ENCODE results near the gene HSPA1A. TPM values are rescaled to one million over a fixed set of nuclear protein-coding genes. Genes with fewer than 3 reads are reported as not detected.
A peak's percentile ranks its signal among the peaks of the same experiment; 100 is the strongest.

Gene HSPA1A
- polyA plus RNA-seq, 4 donors, result 9.7 to 49.6 (median 25.7) TPM

- DNase-seq (no peak), FAIRE-seq (no peak)
- Histone ChIP-seq H3K27ac (ENCODE audit: low read depth in 1 of 3, low read length in 2 of 3) (no peak overlapping the region), H3K4me1 (ENCODE audit: control insufficient read depth in 3 of 3, insufficient read depth in 2 of 3, low read depth in 1 of 3, low read length in 2 of 3) (peaks cover 0 to 23% (median 0%) of the 10 kb centered on the region in 3 donors), H3K9me3 (ENCODE audit: control insufficient read depth in 2 of 2, insufficient read depth in 1 of 2, low read depth in 1 of 2, low read length in 1 of 2) (no peaks in the 10 kb centered on the region), H3K4me3 (ENCODE audit: low read depth in 1 of 3, low read length in 3 of 3) (no peak overlapping the region), H3K36me3 (ENCODE audit: control insufficient read depth in 3 of 3, insufficient read depth in 2 of 3, low read depth in 1 of 3, low read length in 3 of 3) (peaks cover 0 to 6% (median 0%) of the 10 kb centered on the region in 3 donors), H3K27me3 (ENCODE audit: control insufficient read depth in 3 of 3, insufficient read depth in 3 of 3, low read length in 3 of 3) (no peaks in the 10 kb centered on the region)
- WGBS, 3 donors, result 77 to 85% (median 85%) methylated on average over 2 of the region's 2 CpGs
Measured at GRCh38 chr6:31770860-31771259, 44.5 kb upstream of the HSPA1A start.

GRCh38 chr6:31771992-31772358 is 43.4 kb upstream of the HSPA1A start:
- DNase-seq (no peak), FAIRE-seq (no peak)
- Histone ChIP-seq H3K36me3 (ENCODE audit: control insufficient read depth in 3 of 3, insufficient read depth in 2 of 3, low read depth in 1 of 3, low read length in 3 of 3) (peaks cover 0 to 6% (median 0%) of the 10 kb centered on the region in 3 donors), H3K27me3 (ENCODE audit: control insufficient read depth in 3 of 3, insufficient read depth in 3 of 3, low read length in 3 of 3) (no peaks in the 10 kb centered on the region), H3K4me3 (ENCODE audit: low read depth in 1 of 3, low read length in 3 of 3) (no peak overlapping the region), H3K4me1 (ENCODE audit: control insufficient read depth in 3 of 3, insufficient read depth in 2 of 3, low read depth in 1 of 3, low read length in 2 of 3) (peaks cover 0 to 28% (median 4%) of the 10 kb centered on the region in 3 donors), H3K27ac (ENCODE audit: low read depth in 1 of 3, low read length in 2 of 3) (no peak overlapping the region), H3K9me3 (ENCODE audit: control insufficient read depth in 2 of 2, insufficient read depth in 1 of 2, low read depth in 1 of 2, low read length in 1 of 2) (no peaks in the 10 kb centered on the region)
- WGBS, 3 donors, result 69 to 75% (median 74%) methylated on average over 4 of the region's 4 CpGs

- no peak for FAIRE-seq
Measured at GRCh38 chr6:31775184-31775583, 40.2 kb upstream of the HSPA1A start.

GRCh38 chr6:31775633-31776484 is 39.5 kb upstream of the HSPA1A start:
- peaks cover 0 to 36% (median 3%) of the 10 kb centered on the region in 3 donors for H3K36me3 ChIP-seq (ENCODE audit: control insufficient read depth in 3 of 3, insufficient read depth in 2 of 3, low read depth in 1 of 3, low read length in 3 of 3)
- WGBS, 3 donors, result 69 to 87% (median 77%) methylated on average over 32 of the region's 32 CpGs
- DNase-seq (no peak), FAIRE-seq (no peak)
- peak overlapping the region in 1 of 3 donors; percentile 93 for H3K27ac ChIP-seq (ENCODE audit: low read depth in 1 of 3, low read length in 2 of 3)
- no peaks in the 10 kb centered on the region for H3K27me3 ChIP-seq (ENCODE audit: control insufficient read depth in 3 of 3, insufficient read depth in 3 of 3, low read length in 3 of 3)
- H3K9me3 ChIP-seq (ENCODE audit: control insufficient read depth in 2 of 2, insufficient read depth in 1 of 2, low read depth in 1 of 2, low read length in 1 of 2), result no peaks in the 10 kb centered on the region
- H3K4me1 ChIP-seq (ENCODE audit: control insufficient read depth in 3 of 3, insufficient read depth in 2 of 3, low read depth in 1 of 3, low read length in 2 of 3), result peaks cover 0 to 37% (median 4%) of the 10 kb centered on the region in 3 donors
- peak overlapping the region in 1 of 3 donors; percentile 41 for H3K4me3 ChIP-seq (ENCODE audit: low read depth in 1 of 3, low read length in 3 of 3)

More at GRCh38 chr6:31775184-31775583, 40.2 kb upstream of the HSPA1A start:
- WGBS, 3 donors, result 36 to 70% (median 37%) methylated on average over 3 to 4 of the region's 4 CpGs
- DNase-seq, result peak; percentile 72 to 88
- peaks cover 0 to 29% (median 3%) of the 10 kb centered on the region in 3 donors for H3K36me3 ChIP-seq (ENCODE audit: control insufficient read depth in 3 of 3, insufficient read depth in 2 of 3, low read depth in 1 of 3, low read length in 3 of 3)
- H3K27ac ChIP-seq (ENCODE audit: low read depth in 1 of 3, low read length in 2 of 3), result peak overlapping the region in 2 of 3 donors; percentile 25 to 50
- H3K9me3 ChIP-seq (ENCODE audit: control insufficient read depth in 2 of 2, insufficient read depth in 1 of 2, low read depth in 1 of 2, low read length in 1 of 2), result no peaks in the 10 kb centered on the region
- no peaks in the 10 kb centered on the region for H3K27me3 ChIP-seq (ENCODE audit: control insufficient read depth in 3 of 3, insufficient read depth in 3 of 3, low read length in 3 of 3)
- H3K4me1 ChIP-seq (ENCODE audit: control insufficient read depth in 3 of 3, insufficient read depth in 2 of 3, low read depth in 1 of 3, low read length in 2 of 3), result peaks cover 0 to 38% (median 4%) of the 10 kb centered on the region in 3 donors
- H3K4me3 ChIP-seq (ENCODE audit: low read depth in 1 of 3, low read length in 3 of 3), result no peak overlapping the region

- DNase-seq, result peak in 1 of 2 donors; percentile 36
- Histone ChIP-seq H3K4me3 (ENCODE audit: low read depth in 1 of 3, low read length in 3 of 3) (peak overlapping the region in 1 of 3 donors; percentile 41), H3K4me1 (ENCODE audit: control insufficient read depth in 3 of 3, insufficient read depth in 2 of 3, low read depth in 1 of 3, low read length in 2 of 3) (peaks cover 0 to 37% (median 4%) of the 10 kb centered on the region in 3 donors), H3K36me3 (ENCODE audit: control insufficient read depth in 3 of 3, insufficient read depth in 2 of 3, low read depth in 1 of 3, low read length in 3 of 3) (peaks cover 0 to 43% (median 7%) of the 10 kb centered on the region in 3 donors), H3K27me3 (ENCODE audit: control insufficient read depth in 3 of 3, insufficient read depth in 3 of 3, low read length in 3 of 3) (no peaks in the 10 kb centered on the region), H3K9me3 (ENCODE audit: control insufficient read depth in 2 of 2, insufficient read depth in 1 of 2, low read depth in 1 of 2, low read length in 1 of 2) (no peaks in the 10 kb centered on the region), H3K27ac (ENCODE audit: low read depth in 1 of 3, low read length in 2 of 3) (peak overlapping the region; percentile 66 to 93 (median 79))
- 22 to 29% (median 26%) methylated on average over 14 of the region's 14 CpGs for WGBS, 3 donors
- FAIRE-seq, result no peak
Measured at GRCh38 chr6:31776485-31776988, 38.8 kb upstream of the HSPA1A start.

- H3K36me3 ChIP-seq (ENCODE audit: control insufficient read depth in 3 of 3, insufficient read depth in 2 of 3, low read depth in 1 of 3, low read length in 3 of 3), result peaks cover 0 to 49% (median 7%) of the 10 kb centered on the region in 3 donors
- no peaks in the 10 kb centered on the region for H3K9me3 ChIP-seq (ENCODE audit: control insufficient read depth in 2 of 2, insufficient read depth in 1 of 2, low read depth in 1 of 2, low read length in 1 of 2)
- H3K27ac ChIP-seq (ENCODE audit: low read depth in 1 of 3, low read length in 2 of 3), result peak within 1 kb of the TSS; percentile 66 to 93 (median 79)
- 11 to 18% (median 15%) methylated on average over 12 to 15 of the region's 15 CpGs for WGBS, 3 donors
- H3K4me1 ChIP-seq (ENCODE audit: control insufficient read depth in 3 of 3, insufficient read depth in 2 of 3, low read depth in 1 of 3, low read length in 2 of 3), result peaks cover 0 to 37% (median 4%) of the 10 kb centered on the region in 3 donors
- no peaks in the 10 kb centered on the region for H3K27me3 ChIP-seq (ENCODE audit: control insufficient read depth in 3 of 3, insufficient read depth in 3 of 3, low read length in 3 of 3)
- FAIRE-seq, result no peak
- peak; percentile 89 to 96 for DNase-seq
- peak within 1 kb of the TSS in 1 of 3 donors; percentile 41 for H3K4me3 ChIP-seq (ENCODE audit: low read depth in 1 of 3, low read length in 3 of 3)
Measured at GRCh38 chr6:31776989-31777666, 38.2 kb upstream of the HSPA1A start, which contains the start of gene VWA7. TSS of gene VWA7 (minus strand) at chr6:31777328. CDS start at chr6:31776779, 549 bp downstream.

- FAIRE-seq, result no peak
- peaks cover 0 to 37% (median 4%) of the 10 kb centered on the region in 3 donors for H3K4me1 ChIP-seq (ENCODE audit: control insufficient read depth in 3 of 3, insufficient read depth in 2 of 3, low read depth in 1 of 3, low read length in 2 of 3)
- H3K4me3 ChIP-seq (ENCODE audit: low read depth in 1 of 3, low read length in 3 of 3), result no peak overlapping the region
- H3K9me3 ChIP-seq (ENCODE audit: control insufficient read depth in 2 of 2, insufficient read depth in 1 of 2, low read depth in 1 of 2, low read length in 1 of 2), result no peaks in the 10 kb centered on the region
- 91 to 97% (median 91%) methylated on average over 5 of the region's 5 CpGs for WGBS, 3 donors
- peak overlapping the region; percentile 66 to 93 (median 79) for H3K27ac ChIP-seq (ENCODE audit: low read depth in 1 of 3, low read length in 2 of 3)
- H3K27me3 ChIP-seq (ENCODE audit: control insufficient read depth in 3 of 3, insufficient read depth in 3 of 3, low read length in 3 of 3), result no peaks in the 10 kb centered on the region
- peak in 1 of 2 donors; percentile 31 for DNase-seq
- peaks cover 0 to 54% (median 7%) of the 10 kb centered on the region in 3 donors for H3K36me3 ChIP-seq (ENCODE audit: control insufficient read depth in 3 of 3, insufficient read depth in 2 of 3, low read depth in 1 of 3, low read length in 3 of 3)
Measured at GRCh38 chr6:31777667-31778050, 37.7 kb upstream of the HSPA1A start.

GRCh38 chr6:31778193-31778592 is 37.1 kb upstream of the HSPA1A start:
- H3K36me3 ChIP-seq (ENCODE audit: control insufficient read depth in 3 of 3, insufficient read depth in 2 of 3, low read depth in 1 of 3, low read length in 3 of 3), result peaks cover 0 to 57% (median 11%) of the 10 kb centered on the region in 3 donors
- H3K4me3 ChIP-seq (ENCODE audit: low read depth in 1 of 3, low read length in 3 of 3), result no peak overlapping the region
- no peaks in the 10 kb centered on the region for H3K27me3 ChIP-seq (ENCODE audit: control insufficient read depth in 3 of 3, insufficient read depth in 3 of 3, low read length in 3 of 3)
- H3K9me3 ChIP-seq (ENCODE audit: control insufficient read depth in 2 of 2, insufficient read depth in 1 of 2, low read depth in 1 of 2, low read length in 1 of 2), result no peaks in the 10 kb centered on the region
- 93 to 95% (median 93%) methylated on average over 5 of the region's 5 CpGs for WGBS, 3 donors
- no peak for DNase-seq
- FAIRE-seq, result no peak
- peaks cover 0 to 37% (median 4%) of the 10 kb centered on the region in 3 donors for H3K4me1 ChIP-seq (ENCODE audit: control insufficient read depth in 3 of 3, insufficient read depth in 2 of 3, low read depth in 1 of 3, low read length in 2 of 3)
- H3K27ac ChIP-seq (ENCODE audit: low read depth in 1 of 3, low read length in 2 of 3), result peak overlapping the region in 2 of 3 donors; percentile 79 to 93
